Activated naive CD4-positive, alpha-beta T cell treated with anti-CD3 and anti-CD28 coated beads for 36 hours (primary cell): ENCODE data around the gene SPATA24. TPM values are rescaled to one million over a fixed set of nuclear protein-coding genes. Genes with fewer than 3 reads are reported as not detected.
"Not testable (repeated sequence)": the region's sequence is repeated elsewhere in the genome, so short reads cannot be mapped to it uniquely, and the experiment has no call there.

Experiments used
- CTCF ChIA-PET: fragments of 350-600 bp; sonication (Branson Sonifier 250); formaldehyde crosslinking; loops from one replicate; lab custom pipeline; 2021; ENCODE audit warnings: antibody characterized with exemption; lab: Charles Lee
- DNase-seq: peaks from one replicate; pipeline ENCODE4 v3.0.0-alpha.2; 2020
- H3K27ac Mint-ChIP-seq: one replicate; pipeline ENCODE4 v1.8.0; 2021; ENCODE audit warnings: mild to moderate bottlenecking, mixed read lengths
- H3K27me3 Mint-ChIP-seq: one replicate; pipeline ENCODE4 v1.8.0; 2021; ENCODE audit warnings: low read depth, mixed read lengths
- H3K36me3 Mint-ChIP-seq: one replicate; pipeline ENCODE4 v1.8.0; 2021; ENCODE audit warnings: low read depth, mixed read lengths
- H3K4me1 Mint-ChIP-seq: one replicate; pipeline ENCODE4 v1.8.0; 2021; ENCODE audit warnings: low read depth, mixed read lengths
- H3K4me3 Mint-ChIP-seq: one replicate; pipeline ENCODE4 v1.8.0; 2021; ENCODE audit warnings: mild to moderate bottlenecking, moderate library complexity, mixed read lengths
- H3K9me3 Mint-ChIP-seq: one replicate; pipeline ENCODE4 v1.8.0; 2021; ENCODE audit warnings: mixed read lengths
- intact Hi-C: fragments of 100-400 bp; cut with micrococcal nuclease; formaldehyde crosslinking; loops from one replicate; pipeline ENCODE4 v1.15.1; 2023
- total RNA-seq, 2 experiments: library from RNA; stranded (reverse); gene quantifications; one replicate each; pipeline ENCODE4 v1.2.3, GENCODE V29; 2021

The SPATA24 gene
- total RNA-seq, 2 experiments from 2014 or later, result 6.0 to 7.4 TPM

DNA sequence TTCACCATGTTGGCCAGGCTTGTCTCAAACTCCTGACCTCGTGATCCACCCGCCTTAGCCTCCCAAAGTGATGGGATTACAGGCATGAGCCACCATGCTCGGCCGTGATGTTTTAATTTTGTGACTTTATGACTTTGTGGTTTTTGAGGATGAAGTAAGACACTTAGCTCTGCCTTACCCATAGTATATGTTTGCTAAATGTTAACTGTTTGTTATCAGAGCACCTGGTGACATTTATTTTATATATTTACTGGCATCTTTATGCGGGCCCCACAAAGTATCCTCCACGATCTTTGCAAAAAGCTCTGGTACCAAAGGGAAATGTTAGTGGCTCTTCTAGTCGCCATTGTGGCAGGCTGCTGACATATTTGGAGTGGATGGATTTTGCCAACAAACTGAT is 27.5 kb downstream of the SPATA24 start:
- Mint-ChIP-seq H3K4me3 (no peak overlapping the region), H3K4me1 (peaks cover 2% of the 10 kb centered on the region), H3K36me3 (peaks cover 4% of the 10 kb centered on the region), H3K9me3 (no peaks in the 10 kb centered on the region), H3K27ac (no peak overlapping the region), H3K27me3 (no peaks in the 10 kb centered on the region)
- no peak for DNase-seq
- CTCF ChIA-PET, result interaction anchor here (0.7 to 1.0 kb wide), 3 partner anchors 26 to 257 kb away, joined by 3 to 4 read pairs (median 3); no protein-coding TSS in a partner anchor
- intact Hi-C loops, result no loop called here

DNA sequence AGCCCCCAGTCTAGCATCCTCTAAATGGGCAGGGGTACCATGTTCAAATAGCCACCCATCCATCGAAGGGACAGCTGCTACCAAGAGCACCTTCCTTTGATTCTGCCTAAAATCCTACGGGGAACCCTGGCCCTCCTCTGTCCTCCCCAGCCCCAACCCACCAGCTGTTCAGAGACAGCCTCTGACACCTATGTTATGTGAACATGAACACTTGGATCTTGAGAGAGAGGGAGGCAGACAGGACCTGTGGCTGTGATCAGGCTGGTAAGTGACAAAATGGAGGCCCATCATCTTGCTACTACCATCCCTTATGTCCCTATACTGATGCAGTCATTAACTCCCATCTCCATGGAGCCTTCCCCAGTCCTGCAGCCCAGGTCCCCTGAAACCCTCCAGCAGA is 29.0 kb downstream of the SPATA24 start:
- H3K36me3 Mint-ChIP-seq, result peaks cover 4% of the 10 kb centered on the region
- DNase-seq, result no peak
- H3K27ac Mint-ChIP-seq, result no peak overlapping the region
- peaks cover 2% of the 10 kb centered on the region for H3K4me1 Mint-ChIP-seq
- H3K9me3 Mint-ChIP-seq, result no peaks in the 10 kb centered on the region
- intact Hi-C loops, result no loop called here
- no peaks in the 10 kb centered on the region for H3K27me3 Mint-ChIP-seq
- H3K4me3 Mint-ChIP-seq, result no peak overlapping the region
- CTCF ChIA-PET, result interaction anchor here (0.9 to 1.2 kb wide), 2 partner anchors 17 to 261 kb away, joined by 3 to 4 read pairs; no protein-coding TSS in a partner anchor

DNA sequence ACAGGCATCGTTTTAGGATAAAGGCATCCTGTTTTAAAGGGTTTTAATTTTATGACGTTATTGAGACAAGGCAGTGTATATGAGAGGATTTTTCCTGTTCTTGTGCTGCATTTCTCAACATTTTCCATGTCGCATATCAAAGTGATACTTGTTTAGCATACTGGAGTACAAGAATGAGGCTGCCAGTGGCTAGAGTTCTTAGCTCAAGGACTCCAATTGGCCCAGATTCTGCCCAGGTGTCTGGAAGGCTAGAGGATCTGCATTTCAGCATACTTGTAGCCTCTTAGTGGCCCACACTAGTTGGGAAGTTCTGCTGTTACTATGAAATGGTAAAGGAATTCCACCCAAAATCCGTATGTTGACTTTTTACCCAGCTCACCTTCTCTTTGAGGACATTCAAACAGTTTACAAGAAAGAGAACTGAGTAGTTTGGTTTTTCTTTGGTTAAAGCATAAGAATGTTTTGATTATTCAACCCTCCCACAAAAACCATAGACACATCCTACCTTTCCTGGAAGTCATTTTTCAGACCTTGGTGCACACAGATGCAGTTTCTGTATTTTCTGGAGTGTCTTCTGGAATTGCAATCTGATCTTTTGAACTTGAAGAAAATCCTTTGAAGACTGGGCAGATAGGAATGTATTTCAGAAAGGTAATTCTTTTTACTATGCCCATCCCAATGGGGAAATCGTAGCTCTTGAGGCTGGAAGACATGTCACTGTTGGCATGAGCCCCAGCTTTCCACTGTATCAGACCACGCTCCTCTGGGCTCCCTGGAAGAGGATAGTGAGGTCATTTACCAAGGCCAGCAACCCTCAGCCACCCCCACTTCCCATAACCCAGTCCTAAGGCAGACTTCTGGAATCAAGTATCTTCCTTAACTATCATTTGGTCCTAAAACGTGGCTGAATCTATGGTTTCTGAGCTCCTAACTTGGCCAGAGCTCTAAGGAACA is 32.1 kb downstream of the SPATA24 start:
- H3K4me3 Mint-ChIP-seq, result no peak overlapping the region
- H3K27ac Mint-ChIP-seq, result no peak overlapping the region
- no peaks in the 10 kb centered on the region for H3K9me3 Mint-ChIP-seq
- CTCF ChIA-PET, result interaction anchor here (0.8 to 0.9 kb wide), 2 partner anchors 121 to 146 kb away, joined by 3 to 4 read pairs; no protein-coding TSS in a partner anchor
- intact Hi-C loops, result no loop called here
- H3K4me1 Mint-ChIP-seq, result no peaks in the 10 kb centered on the region
- H3K36me3 Mint-ChIP-seq, result peaks cover 5% of the 10 kb centered on the region
- DNase-seq, result no peak
- no peaks in the 10 kb centered on the region for H3K27me3 Mint-ChIP-seq

DNA sequence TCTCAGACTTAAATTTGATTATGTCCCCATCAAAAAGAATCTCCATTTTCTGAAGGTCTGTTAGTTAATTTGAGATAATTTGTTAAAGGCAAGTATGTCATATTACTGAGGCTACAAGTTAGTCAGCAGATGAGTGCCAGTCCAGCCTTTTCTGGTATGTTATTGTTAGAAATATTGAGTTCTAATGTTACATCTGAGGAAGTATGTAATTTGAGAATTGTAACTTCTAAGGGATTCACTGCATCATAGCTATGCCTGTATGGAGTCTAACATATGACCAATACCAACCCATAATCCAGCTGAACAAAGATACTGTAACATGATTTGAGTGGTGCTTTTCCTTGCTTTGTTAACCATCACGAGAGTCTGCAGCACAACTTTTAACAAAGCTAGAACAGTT is 34.7 kb downstream of the SPATA24 start:
- Mint-ChIP-seq H3K27ac (no peak overlapping the region), H3K4me1 (no peaks in the 10 kb centered on the region), H3K36me3 (peaks cover 15% of the 10 kb centered on the region), H3K27me3 (no peaks in the 10 kb centered on the region), H3K4me3 (no peak overlapping the region), H3K9me3 (no peaks in the 10 kb centered on the region)
- intact Hi-C loops, result no loop called here
- CTCF ChIA-PET, result interaction anchor here (0.8 to 2.1 kb wide), 5 partner anchors 12 to 82 kb away, joined by 3 to 11 read pairs (median 4); partner anchors contain the start of gene PAIP2
- no peak for DNase-seq

DNA sequence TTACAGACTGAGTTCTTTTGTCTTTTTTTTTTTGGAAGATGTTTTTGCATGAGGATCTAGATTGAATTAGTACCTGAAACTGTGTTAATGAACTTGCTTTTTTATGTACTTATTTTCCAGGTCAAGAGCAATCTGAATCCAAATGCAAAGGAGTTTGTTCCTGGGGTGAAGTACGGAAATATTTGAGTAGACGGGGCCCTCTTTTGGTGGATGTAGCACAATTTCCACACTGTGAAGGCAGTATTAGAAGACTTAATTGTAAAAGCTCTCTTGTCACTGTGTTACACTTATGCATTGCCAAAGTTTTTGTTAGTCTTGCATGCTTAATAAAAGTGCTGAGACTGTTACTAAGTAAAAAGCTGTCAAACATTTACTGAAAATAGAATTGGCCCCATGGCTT is 35.3 kb downstream of the SPATA24 start:
- DNase-seq, result no peak
- Mint-ChIP-seq H3K4me3 (no peak overlapping the region), H3K27me3 (no peaks in the 10 kb centered on the region), H3K4me1 (peaks cover 5% of the 10 kb centered on the region), H3K9me3 (no peaks in the 10 kb centered on the region), H3K27ac (no peak overlapping the region), H3K36me3 (peaks cover 20% of the 10 kb centered on the region)
- CTCF ChIA-PET, result interaction anchor here (0.7 to 2.1 kb wide), 6 partner anchors 11 to 65 kb away, joined by 3 to 11 read pairs (median 4); partner anchors contain the start of gene PAIP2
- intact Hi-C loops, result no loop called here

DNA sequence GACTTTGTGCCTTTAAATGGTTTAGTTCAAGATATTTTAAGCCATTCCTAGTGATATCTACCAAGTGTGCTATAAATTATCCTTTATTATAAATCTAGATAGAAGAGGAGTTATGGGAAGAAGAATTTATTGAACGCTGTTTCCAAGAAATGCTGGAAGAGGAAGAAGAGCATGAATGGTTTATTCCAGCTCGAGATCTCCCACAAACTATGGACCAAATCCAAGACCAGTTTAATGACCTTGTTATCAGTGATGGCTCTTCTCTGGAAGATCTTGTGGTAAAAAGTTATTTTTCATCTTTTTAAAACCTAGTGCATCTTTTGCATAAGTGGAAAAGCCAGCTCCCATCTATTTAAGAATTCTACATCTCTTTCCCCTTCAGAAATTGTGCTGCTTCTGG is 39.4 kb downstream of the SPATA24 start:
- intact Hi-C loops, result no loop called here
- no peaks in the 10 kb centered on the region for H3K9me3 Mint-ChIP-seq
- peaks cover 23% of the 10 kb centered on the region for H3K36me3 Mint-ChIP-seq
- H3K4me3 Mint-ChIP-seq, result no peak overlapping the region
- H3K4me1 Mint-ChIP-seq, result peaks cover 15% of the 10 kb centered on the region
- CTCF ChIA-PET, result interaction anchor here (0.9 to 1.2 kb wide), 2 partner anchors 8 to 269 kb away, joined by 3 to 4 read pairs; no protein-coding TSS in a partner anchor
- no peak for DNase-seq
- H3K27me3 Mint-ChIP-seq, result no peaks in the 10 kb centered on the region
- H3K27ac Mint-ChIP-seq, result peak overlapping the region; percentile 9

DNA sequence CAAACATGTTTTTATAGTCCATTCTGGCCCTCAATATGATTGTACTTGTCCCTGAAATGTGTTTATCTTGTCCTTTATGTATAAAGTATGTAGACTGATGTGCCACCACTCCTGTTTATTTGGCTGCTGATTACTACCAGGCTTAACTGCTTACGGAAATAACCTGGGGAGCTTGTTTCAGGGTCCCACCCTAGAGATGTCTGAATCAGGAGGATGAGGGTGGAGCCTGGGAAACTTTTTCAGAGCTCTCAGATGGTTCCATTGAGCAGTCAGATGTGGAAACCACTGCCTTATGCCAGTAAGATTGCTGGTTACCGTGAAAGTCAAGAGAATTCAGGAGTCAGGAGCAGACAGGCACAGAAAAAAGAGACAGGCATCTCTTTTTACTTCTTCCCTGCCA is 40.0 kb downstream of the SPATA24 start:
- no peaks in the 10 kb centered on the region for H3K9me3 Mint-ChIP-seq
- peak overlapping the region; percentile 9 for H3K27ac Mint-ChIP-seq
- CTCF ChIA-PET, result interaction anchor here (0.9 kb wide), 1 partner anchor 270 kb away, joined by 3 read pairs; no protein-coding TSS in a partner anchor
- peaks cover 23% of the 10 kb centered on the region for H3K36me3 Mint-ChIP-seq
- no peak overlapping the region for H3K4me3 Mint-ChIP-seq
- H3K4me1 Mint-ChIP-seq, result peaks cover 15% of the 10 kb centered on the region
- no peak for DNase-seq
- H3K27me3 Mint-ChIP-seq, result no peaks in the 10 kb centered on the region
- intact Hi-C loops, result no loop called here

DNA sequence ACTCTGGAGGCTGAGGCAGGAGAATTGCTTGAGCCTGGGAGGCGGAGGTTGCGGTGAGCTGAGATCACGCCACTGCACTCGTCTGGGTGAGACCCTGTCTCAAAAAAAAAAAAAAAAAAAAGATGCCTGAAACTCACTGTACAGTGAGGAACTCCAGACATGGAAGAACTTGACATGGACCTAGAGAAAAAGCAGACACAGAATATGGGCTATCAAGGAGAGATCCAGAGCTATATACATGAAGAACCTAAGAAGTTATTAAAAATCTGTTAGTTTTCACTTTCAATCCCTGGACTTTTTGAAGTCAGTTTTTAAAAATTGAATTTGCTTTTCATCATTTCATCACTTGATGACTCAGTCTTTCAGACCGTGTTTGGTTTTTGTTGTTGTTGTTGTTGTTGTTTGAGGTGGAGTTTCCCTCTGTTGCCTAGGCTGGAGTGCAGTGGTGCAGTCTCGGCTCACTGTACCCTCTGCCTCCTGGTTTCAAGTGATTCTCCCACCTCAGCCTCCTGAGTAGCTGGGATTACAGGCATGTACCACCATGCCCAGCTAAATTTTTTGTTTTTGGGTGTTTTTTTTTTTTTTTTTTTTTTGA is 42.0 kb downstream of the SPATA24 start:
- no peaks in the 10 kb centered on the region for H3K27me3 Mint-ChIP-seq
- no peak for DNase-seq
- H3K9me3 Mint-ChIP-seq, result no peaks in the 10 kb centered on the region
- intact Hi-C loops, result no loop called here
- H3K4me3 Mint-ChIP-seq, result no peak overlapping the region
- H3K36me3 Mint-ChIP-seq, result peaks cover 20% of the 10 kb centered on the region
- CTCF ChIA-PET, result no interaction called here
- no peak overlapping the region for H3K27ac Mint-ChIP-seq
- H3K4me1 Mint-ChIP-seq, result peaks cover 24% of the 10 kb centered on the region

DNA sequence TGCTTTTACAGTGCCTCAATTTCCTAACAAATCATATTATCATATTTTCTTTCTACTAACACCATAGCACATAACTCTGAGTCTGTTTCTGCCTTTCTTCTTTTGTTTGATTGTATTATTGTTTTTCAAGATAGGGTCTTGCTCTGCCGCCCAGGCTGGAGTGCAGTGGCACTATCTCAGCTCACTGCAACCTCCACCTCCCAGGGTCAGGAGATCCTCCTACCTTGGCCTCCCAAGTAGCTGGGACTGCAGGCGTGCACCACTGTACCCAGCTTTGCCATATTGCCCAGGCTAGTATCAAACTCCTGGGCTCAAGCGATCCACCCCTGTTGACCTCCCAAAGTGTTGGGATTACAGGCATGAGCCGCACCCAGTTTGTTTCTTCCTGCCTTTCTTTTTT is 43.5 kb downstream of the SPATA24 start:
- H3K4me3 Mint-ChIP-seq, result no peak overlapping the region
- intact Hi-C loops, result no loop called here
- H3K27me3 Mint-ChIP-seq, result no peaks in the 10 kb centered on the region
- H3K36me3 Mint-ChIP-seq, result peaks cover 14% of the 10 kb centered on the region
- H3K9me3 Mint-ChIP-seq, result no peaks in the 10 kb centered on the region
- DNase-seq, result no peak
- CTCF ChIA-PET, result no interaction called here
- H3K4me1 Mint-ChIP-seq, result peaks cover 24% of the 10 kb centered on the region
- H3K27ac Mint-ChIP-seq, result no peak overlapping the region

DNA sequence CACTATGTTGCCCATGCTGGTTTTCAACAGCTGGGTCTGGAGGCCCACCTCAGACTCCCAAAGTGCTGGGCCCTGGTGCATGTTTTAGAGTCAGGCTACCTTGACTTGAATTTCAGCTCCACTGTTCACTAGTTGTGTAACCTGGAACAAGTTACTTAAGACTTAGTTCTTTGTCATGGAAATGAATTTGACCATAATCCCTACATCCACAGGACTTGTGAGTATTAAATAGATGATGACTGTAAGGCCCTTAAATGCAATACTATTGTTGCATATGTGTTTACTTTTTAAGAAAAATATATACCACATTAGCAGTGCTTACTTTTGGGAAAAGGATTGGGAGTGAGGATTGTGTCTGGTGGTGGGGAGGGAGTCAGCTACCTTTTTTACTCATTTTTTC is 45.8 kb downstream of the SPATA24 start:
- DNase-seq, result no peak
- H3K27ac Mint-ChIP-seq, result no peak overlapping the region
- H3K27me3 Mint-ChIP-seq, result no peaks in the 10 kb centered on the region
- peaks cover 7% of the 10 kb centered on the region for H3K36me3 Mint-ChIP-seq
- intact Hi-C loops, result no loop called here
- H3K4me3 Mint-ChIP-seq, result no peak overlapping the region
- H3K4me1 Mint-ChIP-seq, result peaks cover 23% of the 10 kb centered on the region
- CTCF ChIA-PET, result interaction anchor here (0.6 to 1.8 kb wide), 2 partner anchors 11 to 146 kb away, joined by 4 to 11 read pairs; no protein-coding TSS in a partner anchor
- no peaks in the 10 kb centered on the region for H3K9me3 Mint-ChIP-seq

DNA sequence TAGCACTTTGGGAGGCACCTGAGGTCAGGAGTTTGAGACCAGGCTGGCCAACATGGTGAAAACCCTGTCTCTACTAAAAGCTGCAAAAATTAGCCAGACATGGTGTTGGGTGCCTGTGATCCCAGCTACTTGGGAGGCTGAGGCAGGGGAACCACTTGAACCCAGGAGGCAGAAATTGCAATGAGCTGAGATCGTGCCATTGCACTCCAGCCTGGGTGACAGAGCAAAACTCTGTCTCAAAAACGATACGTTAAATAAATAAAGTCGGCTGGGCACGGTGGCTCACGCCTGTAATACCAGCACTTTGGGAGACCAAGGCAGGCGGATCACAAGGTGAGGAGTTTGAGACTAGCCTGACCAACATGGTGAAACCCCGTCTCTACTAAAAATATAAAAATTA is 48.0 kb downstream of the SPATA24 start:
- intact Hi-C loops, DNase-seq, H3K27me3 Mint-ChIP-seq, H3K4me3 Mint-ChIP-seq, H3K9me3 Mint-ChIP-seq, H3K27ac Mint-ChIP-seq, H3K36me3 Mint-ChIP-seq: not testable (repeated sequence)
- CTCF ChIA-PET, result interaction anchor here (0.7 to 1.2 kb wide), 2 partner anchors 9 to 525 kb away, joined by 3 to 4 read pairs; no protein-coding TSS in a partner anchor
- peaks cover 27% of the 10 kb centered on the region for H3K4me1 Mint-ChIP-seq

DNA sequence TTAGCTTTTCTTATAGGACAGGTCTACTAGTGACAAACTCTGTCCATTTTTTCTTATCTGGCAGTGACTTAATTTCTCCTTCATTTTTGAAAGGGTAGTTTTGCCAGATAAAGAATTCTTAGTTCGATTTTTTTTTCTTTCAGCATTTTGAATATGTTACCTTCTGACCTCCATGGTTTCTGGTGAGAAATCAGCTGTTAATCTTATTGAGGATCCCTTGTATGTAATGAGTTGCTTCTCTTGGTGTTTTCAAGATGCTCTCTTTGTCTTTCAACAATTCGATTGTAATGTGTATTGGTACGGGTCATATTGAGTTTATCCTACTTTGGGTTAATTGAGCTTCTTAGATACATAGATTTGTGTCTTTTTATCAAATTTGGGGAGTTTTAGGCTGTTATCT is 49.7 kb downstream of the SPATA24 start:
- Mint-ChIP-seq H3K36me3 (peaks cover 8% of the 10 kb centered on the region), H3K4me1 (peaks cover 27% of the 10 kb centered on the region), H3K4me3 (no peak overlapping the region), H3K9me3 (no peaks in the 10 kb centered on the region), H3K27me3 (no peaks in the 10 kb centered on the region), H3K27ac (no peak overlapping the region)
- CTCF ChIA-PET, result interaction anchor here (1.2 kb wide), 1 partner anchor 163 kb away, joined by 5 read pairs; no protein-coding TSS in a partner anchor
- intact Hi-C loops, result no loop called here
- DNase-seq, result no peak
